GM19043 (cell line): Measurements from ENCODE around the gene CALB2.
"Not testable (repeated sequence)": the region's sequence is repeated elsewhere in the genome, so short reads cannot be mapped to it uniquely, and the experiment has no call there.

Source experiments
- ATAC-seq: cut with Tn5 transposase; IDR thresholded peaks from one replicate; pipeline ENCODE4 v1.9.1; 2021; ENCODE audit warnings: low read depth; ENCODE audit not compliant: unreplicated experiment

CALB2 gene, protein sequence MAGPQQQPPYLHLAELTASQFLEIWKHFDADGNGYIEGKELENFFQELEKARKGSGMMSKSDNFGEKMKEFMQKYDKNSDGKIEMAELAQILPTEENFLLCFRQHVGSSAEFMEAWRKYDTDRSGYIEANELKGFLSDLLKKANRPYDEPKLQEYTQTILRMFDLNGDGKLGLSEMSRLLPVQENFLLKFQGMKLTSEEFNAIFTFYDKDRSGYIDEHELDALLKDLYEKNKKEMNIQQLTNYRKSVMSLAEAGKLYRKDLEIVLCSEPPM

GRCh38 chr16:71358464-71358998 lies at the start of gene CALB2:
CALB2 (plus strand) TSS chr16:71358723; CDS start chr16:71358793, 70 bp downstream.
- peak; percentile 89 for ATAC-seq

DNA sequence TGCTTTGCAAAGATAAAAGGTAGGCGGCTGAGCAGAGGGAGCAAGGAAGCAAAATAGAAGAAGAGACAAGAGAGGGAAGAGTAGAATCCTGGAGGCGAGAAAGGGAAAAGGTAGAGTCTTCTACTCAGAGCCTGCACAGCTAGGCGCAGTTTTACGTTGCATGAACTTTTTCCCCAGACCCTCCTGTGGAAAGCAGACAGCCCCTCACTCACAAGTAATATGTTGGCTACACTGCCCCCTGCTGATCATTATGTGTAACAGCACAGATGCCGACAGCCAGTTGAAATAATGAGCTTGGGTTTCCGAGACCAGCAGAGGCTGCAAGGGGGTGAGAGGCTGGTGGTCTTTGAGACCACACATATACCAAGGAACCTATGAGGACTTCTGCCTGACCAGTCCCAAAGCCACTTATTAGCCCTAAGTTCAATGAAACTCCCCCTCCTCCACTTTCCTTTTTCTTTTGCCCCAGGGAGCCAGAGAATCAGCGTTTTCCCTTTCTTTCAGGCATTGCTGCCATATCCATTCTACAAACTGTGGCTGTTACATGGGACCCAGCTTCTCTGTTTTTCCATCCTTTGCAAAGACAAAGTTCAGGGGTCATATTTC lies 46.9 kb upstream of the CALB2 start:
- no peak for ATAC-seq

GRCh38 chr16:71313591-71313990 lies 44.9 kb upstream of the CALB2 start:
- not testable (repeated sequence) for ATAC-seq

DNA sequence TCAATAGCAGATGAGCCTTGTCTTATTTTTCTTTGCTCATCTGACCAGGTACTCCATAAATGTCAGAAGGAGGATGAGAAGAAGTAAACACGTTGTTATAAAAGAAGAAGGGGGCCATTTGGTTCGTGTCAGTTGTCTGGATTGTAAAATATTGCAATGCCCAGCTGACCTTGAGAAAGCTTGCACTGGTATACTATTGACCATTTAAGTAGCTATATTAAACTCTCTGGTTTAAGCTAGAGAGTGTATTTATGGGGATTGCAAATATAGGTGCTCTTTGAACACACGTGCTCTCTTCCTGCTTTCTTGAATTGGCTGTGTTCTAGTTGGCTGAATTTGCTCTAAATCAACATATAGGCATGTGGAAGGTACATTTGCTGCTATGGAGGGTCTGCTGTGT lies 43.3 kb upstream of the CALB2 start:
- ATAC-seq: no peak

DNA sequence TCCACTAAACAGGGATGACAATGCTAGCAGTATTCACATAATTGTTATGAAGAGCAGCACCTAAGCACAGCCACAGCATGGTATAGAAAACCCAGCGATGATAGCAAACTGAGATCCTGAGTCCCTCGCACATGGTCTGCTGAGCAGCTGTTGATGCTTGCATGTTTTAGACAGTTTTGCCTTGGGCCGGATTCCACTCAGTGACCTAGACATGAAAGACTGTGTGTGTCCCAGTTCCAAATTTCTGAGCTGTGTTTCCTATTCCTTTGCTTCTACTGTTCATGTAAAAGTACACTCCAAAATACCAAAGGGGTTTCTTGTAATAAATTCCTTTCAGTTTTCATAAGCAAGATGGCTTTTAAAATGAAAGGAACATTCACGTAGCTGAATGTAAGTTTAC lies 38.5 kb upstream of the CALB2 start:
- no peak for ATAC-seq

GRCh38 chr16:71327720-71328119 lies 30.8 kb upstream of the CALB2 start:
- ATAC-seq: no peak

- no peak for ATAC-seq
Measured at GRCh38 chr16:71328151-71328550, 30.4 kb upstream of the CALB2 start.

- no peak for ATAC-seq
Measured at GRCh38 chr16:71337631-71338030, 20.9 kb upstream of the CALB2 start.

DNA sequence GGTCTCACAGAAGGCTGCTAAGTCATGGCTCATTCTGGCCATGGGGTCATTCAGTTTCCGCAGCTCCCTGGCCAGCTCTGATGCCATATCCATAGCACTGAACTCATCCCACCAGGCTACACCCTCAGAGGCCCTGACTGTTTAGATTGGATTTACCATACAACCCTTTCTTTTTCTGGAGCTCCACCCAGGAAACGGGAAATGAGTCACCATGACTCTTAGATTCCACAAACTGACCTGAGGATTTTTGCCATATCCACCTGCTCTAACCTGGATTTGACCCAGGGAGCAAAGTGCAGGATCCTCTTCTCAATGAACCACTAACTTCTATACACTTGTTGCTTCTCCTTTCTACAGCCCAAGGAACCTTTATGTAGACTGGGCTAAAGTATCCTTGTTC lies 20.3 kb upstream of the CALB2 start:
- ATAC-seq: no peak

- ATAC-seq: no peak
Measured at GRCh38 chr16:71338632-71339031, 19.9 kb upstream of the CALB2 start.

DNA sequence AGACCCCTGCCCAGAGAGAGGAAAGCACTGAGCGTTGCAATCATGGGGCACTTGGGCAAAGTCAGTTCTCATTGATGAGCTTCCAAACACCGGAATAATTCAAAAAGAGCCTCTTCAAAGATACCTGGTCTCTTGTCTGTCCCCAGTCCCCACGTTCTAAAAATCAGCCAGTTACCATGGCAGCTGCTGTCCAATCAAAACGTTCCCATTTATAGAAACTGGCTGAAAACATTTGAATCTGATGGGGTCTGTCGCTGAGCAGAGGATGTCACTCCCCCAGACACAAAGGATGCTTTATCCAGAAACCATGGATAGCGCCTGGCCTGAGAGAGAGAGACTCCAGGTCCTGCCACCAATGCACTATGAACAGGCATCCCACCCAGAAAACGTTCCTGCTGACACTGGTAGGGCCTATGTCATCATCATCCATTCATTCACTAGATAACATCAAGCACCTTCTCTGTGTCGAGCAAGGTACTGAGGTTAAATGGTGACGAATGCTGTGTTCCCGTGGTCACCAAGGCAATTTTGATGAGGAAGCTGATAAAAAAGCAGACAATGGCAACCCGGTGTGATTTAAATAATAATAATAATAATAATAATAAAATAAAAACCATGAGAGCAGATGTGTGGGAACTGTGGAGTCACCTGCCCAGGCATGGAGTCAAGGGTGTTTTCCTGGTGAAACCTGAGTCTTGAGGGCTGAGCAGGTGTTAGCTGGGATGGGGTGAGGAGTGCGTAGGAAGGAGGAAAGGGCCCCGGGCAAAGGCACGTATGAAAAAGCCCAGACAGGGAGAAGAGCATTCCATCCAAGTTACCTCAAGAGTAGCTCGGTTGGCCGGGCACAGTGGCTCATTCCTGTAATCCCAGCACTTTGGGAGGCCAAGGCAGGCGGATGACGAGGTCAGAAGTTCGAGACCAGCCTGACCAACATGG lies 19.0 kb upstream of the CALB2 start:
- ATAC-seq: no peak

DNA sequence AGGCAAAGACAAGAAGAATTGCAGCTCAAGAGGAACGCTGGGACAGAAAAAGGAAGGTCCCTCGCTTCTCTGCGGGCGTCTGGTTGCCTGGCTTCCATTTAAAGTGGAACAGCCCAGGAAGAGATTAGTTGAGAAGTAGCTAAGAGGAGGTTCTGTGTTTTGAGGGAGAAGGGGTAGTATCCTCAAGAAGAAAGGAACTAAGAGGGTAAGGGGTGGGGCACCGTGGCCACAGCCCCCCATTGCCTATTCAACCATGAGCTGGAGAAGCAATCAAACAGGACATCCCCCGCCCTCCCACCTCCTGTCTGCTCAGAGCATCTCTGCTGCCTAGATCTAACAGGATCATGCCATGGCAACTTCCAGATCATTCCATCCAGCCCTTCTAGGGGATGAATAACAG lies 18.1 kb upstream of the CALB2 start:
- no peak for ATAC-seq

- ATAC-seq: no peak
Measured at GRCh38 chr16:71341881-71342280, 16.6 kb upstream of the CALB2 start.

- ATAC-seq: no peak
Measured at GRCh38 chr16:71343078-71343477, 15.4 kb upstream of the CALB2 start.

GRCh38 chr16:71344315-71344905 lies 14.1 kb upstream of the CALB2 start:
- no peak for ATAC-seq

GRCh38 chr16:71345031-71345430 lies 13.5 kb upstream of the CALB2 start:
- no peak for ATAC-seq

DNA sequence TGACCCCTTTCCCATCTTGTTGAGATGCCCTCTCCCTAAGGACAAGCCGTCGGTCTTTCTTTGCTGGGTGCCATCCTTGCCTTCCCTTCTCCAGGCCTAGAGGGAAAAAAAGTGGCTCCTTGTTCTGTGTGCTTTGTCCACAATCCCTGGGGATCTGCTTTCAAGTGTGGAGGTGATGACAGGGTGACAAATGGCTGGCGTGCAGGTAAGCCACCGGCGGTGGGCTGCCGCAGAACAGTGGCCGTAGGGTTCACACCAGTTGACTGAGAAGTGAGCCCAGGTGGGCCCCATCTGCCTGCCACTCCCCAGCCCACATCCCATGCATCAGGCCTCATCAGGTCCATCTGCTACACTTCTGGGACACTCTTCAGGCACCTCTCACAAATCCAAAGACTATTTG lies 11.4 kb upstream of the CALB2 start:
- no peak for ATAC-seq

- ATAC-seq: no peak
Measured at GRCh38 chr16:71348262-71349085, 10.0 kb upstream of the CALB2 start.

GRCh38 chr16:71350821-71351557 lies 7.5 kb upstream of the CALB2 start:
- no peak for ATAC-seq
